HFFc6 (cell line): ENCODE results near the gene PPP1R11. TPM values are rescaled to one million over a fixed set of nuclear protein-coding genes. Genes with fewer than 3 reads are reported as not detected.

Experiments used
- DNase-seq: peaks from one replicate; pipeline ENCODE4 v3.0.0-alpha.2; 2018
- H3K27ac Mint-ChIP-seq: 2 replicates; pipeline ENCODE4 v1.8.0; 2020; ENCODE audit warnings: mild to moderate bottlenecking, mixed read lengths
- H3K27me3 Mint-ChIP-seq: 2 replicates; pipeline ENCODE4 v1.8.0; 2021; ENCODE audit warnings: mild to moderate bottlenecking, moderate library complexity, mixed read lengths; ENCODE audit not compliant: insufficient read depth
- H3K36me3 Mint-ChIP-seq: 2 replicates; pipeline ENCODE4 v1.8.0; 2021; ENCODE audit warnings: low read depth, mixed read lengths
- H3K4me1 Mint-ChIP-seq: 2 replicates; pipeline ENCODE4 v1.8.0; 2020; ENCODE audit warnings: low read depth, mixed read lengths
- H3K4me3 Mint-ChIP-seq: 2 replicates; pipeline ENCODE4 v1.8.0; 2020; ENCODE audit warnings: mild to moderate bottlenecking, moderate library complexity, mixed read lengths
- H3K9me3 Mint-ChIP-seq: 2 replicates; pipeline ENCODE4 v1.8.0; 2020; ENCODE audit warnings: mild to moderate bottlenecking, mixed read lengths
- CTCF ChIP-seq: fragments of 200-600 bp; sonication (generic); IDR thresholded peaks from 2 replicates; pipeline ENCODE4 v1.5.0; 2021; ENCODE audit warnings: antibody characterized with exemption, mild to moderate bottlenecking
- total RNA-seq, 6 experiments: library from RNA; stranded (reverse); fragmentation: NEBNext Ultra II Directional; extraction: Animal tissue kit (Norgen Biotek cat#: 25700); gene quantifications; 2 replicates in 1 of 6; 3 replicates in 5 of 6; pipeline ENCODE4 v1.2.3, GENCODE V29; 2021

The PPP1R11 gene
- total RNA-seq, 6 experiments from 2014 or later = 47.1 to 61.7 (median 53.2) TPM

DNA sequence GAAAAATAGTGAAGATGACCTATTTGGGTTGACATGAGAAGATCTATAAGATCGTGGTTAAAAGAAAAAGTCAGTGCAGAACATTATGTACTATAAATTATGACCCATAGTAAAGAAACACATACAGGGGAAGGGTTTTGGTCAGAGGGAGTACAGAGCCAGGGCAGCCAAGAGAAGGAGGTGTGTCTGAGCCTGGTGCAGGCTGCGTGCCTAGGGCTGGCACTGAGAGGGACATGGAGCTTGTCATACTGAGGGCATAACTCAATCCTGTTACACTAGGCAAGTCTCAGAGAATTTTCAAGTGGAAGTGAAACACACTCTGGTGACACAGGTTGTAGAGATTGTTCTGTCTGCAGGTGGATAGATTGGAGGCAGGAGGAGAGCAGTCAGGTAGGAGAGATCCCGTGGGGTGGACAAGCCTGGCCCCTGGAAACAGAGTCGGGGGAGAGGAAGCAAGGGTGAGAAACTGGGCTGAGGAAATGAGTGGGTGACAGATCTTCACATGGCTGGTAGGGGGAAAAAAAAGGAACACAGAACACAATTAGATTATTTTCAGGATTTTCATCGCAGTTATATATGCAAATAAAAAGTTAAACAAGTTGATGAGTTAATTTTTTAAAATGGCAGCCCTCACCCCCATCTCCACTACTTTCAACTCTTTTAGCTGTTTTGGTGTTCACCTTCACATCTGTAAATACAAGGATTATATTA is 27.1 kb downstream of the PPP1R11 start:
- Mint-ChIP-seq H3K4me3 (no peak overlapping the region), H3K36me3 (peaks cover 6% of the 10 kb centered on the region; the same call in 1 of the 2 replicates), H3K27me3 (peaks cover 45% of the 10 kb centered on the region), H3K9me3 (no peaks in the 10 kb centered on the region; the same call in 1 of the 2 replicates), H3K27ac (no peak overlapping the region), H3K4me1 (peaks cover 29% of the 10 kb centered on the region)
- DNase-seq = no peak
- TF ChIP-seq CTCF = no peak

GRCh38 chr6:30096829-30097228 is 29.8 kb downstream of the PPP1R11 start:
- Mint-ChIP-seq H3K36me3 (no peaks in the 10 kb centered on the region), H3K27me3 (peaks cover 47% of the 10 kb centered on the region), H3K27ac (no peak overlapping the region), H3K4me3 (no peak overlapping the region), H3K9me3 (no peaks in the 10 kb centered on the region), H3K4me1 (peaks cover 31% of the 10 kb centered on the region)
- no peak for TF ChIP-seq CTCF
- DNase-seq = no peak

DNA sequence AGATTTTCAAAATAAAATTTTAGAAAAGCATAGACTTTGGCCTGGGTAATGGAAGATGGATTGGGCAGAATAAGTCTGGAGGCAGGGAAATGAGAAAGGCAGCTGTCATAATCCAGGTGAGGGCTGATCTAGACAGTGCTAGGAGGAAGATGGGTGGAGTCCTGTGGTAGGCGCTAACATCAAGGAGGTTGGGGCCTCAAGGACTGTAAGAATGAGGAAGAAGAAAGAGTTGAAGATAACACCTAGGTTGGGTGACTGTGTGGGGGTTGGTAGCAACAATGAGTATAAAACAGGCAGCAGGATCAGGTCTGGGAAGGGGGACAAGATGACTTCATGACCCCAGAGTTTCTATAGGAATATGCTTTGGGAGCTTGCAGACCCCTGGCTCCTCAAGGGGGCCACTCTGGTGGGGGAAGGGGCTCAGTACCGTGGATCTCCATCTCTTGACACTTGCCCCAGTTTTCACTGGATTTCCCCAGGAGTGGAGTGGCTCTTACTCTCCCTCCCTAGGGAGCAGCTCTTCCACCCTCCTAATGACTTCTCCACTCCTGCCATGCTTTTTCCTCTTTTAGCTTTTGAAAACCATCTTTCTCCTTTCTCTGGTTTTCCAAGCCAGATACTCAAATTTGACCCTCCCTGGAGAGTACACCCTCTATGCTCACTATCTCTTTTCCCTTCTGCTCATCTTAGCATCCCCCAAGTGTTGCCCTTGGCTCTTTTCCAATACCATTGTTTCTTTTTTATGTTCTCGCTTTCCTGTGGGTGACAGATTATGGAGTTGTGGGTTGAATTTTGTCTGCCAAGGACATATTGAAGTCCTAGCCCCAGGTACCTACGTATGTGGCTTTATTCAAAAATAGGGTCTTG is 31.1 kb downstream of the PPP1R11 start:
- no peak overlapping the region for H3K27ac Mint-ChIP-seq
- H3K27me3 Mint-ChIP-seq = peaks cover 39% of the 10 kb centered on the region
- no peaks in the 10 kb centered on the region for H3K36me3 Mint-ChIP-seq
- no peak for TF ChIP-seq CTCF
- H3K9me3 Mint-ChIP-seq = no peaks in the 10 kb centered on the region
- DNase-seq = no peak
- no peak overlapping the region for H3K4me3 Mint-ChIP-seq
- peaks cover 35% of the 10 kb centered on the region for H3K4me1 Mint-ChIP-seq

GRCh38 chr6:30100154-30100553 is 33.2 kb downstream of the PPP1R11 start:
- Mint-ChIP-seq H3K27me3 (peaks cover 36% of the 10 kb centered on the region), H3K36me3 (no peaks in the 10 kb centered on the region), H3K9me3 (no peaks in the 10 kb centered on the region), H3K27ac (no peak overlapping the region), H3K4me3 (peak overlapping the region; percentile 78), H3K4me1 (peaks cover 44% of the 10 kb centered on the region)
- TF ChIP-seq CTCF = no peak
- DNase-seq = no peak

DNA sequence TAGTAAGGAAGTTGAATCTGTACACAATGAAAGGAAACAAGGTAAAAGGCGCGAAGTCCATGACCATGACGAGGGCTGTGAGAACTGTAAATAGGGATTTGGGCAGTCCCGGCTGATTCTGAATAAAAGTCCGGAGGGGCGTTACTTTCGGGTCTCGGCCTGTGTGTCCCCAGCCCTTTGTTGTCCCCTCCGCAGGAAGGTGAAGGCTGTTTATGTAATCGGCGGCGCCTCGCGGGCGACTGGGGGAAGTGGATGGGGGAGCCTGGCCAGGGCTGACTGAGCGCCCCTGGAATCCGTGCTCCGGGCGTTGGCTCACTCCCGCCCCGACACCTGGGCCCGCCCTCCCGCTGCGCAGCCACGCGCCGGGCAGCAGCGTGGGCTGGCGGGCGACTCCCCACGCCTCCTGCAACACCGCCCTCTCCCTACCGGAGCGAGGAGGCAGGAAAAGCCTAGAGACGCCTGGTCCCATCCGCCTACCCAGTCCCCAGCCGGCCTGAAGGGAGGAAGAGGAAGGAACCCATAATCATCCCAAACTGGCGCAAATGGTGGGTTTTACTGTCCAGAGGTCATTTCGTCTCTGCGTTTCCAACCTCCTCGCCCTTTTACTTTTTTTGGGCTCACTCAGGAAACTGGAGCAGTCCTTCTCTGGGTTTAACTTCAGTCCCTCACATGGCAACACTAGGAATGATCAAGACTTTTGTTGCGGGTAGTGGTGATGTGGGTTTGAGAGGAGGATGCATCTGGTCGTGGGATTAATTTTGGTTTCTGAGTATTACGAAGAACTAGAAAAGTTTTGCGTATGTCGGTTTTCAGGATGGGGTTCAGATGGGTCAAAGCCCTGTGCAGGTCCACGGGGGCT is 33.8 kb downstream of the PPP1R11 start:
- peaks cover 40% of the 10 kb centered on the region for H3K4me1 Mint-ChIP-seq
- no peak overlapping the region; the same call in 1 of the 2 replicates for H3K27ac Mint-ChIP-seq
- TF ChIP-seq CTCF = peak; percentile 16; the same call in 1 of the 2 replicates
- H3K27me3 Mint-ChIP-seq = peaks cover 33% of the 10 kb centered on the region
- H3K9me3 Mint-ChIP-seq = no peaks in the 10 kb centered on the region
- no peaks in the 10 kb centered on the region for H3K36me3 Mint-ChIP-seq
- no peak for DNase-seq
- peak overlapping the region; percentile 90 for H3K4me3 Mint-ChIP-seq
